Measurements from ENCODE around the gene SPINT1.

SPINT1 gene

GRCh38 chr15:40863660-40864270 is 19.9 kb downstream of the SPINT1 start:
- Histone ChIP-seq H3K9me3 (ENCODE audit: control insufficient read depth, low read length) (no peaks in the 10 kb centered on the region), H3K4me2 (ENCODE audit: low read length) (no peak overlapping the region), H3K4me3 (ENCODE audit: low read depth, low read length) (no peak overlapping the region), H3K36me3 (ENCODE audit: control insufficient read depth, insufficient read depth, low read length) (no peaks in the 10 kb centered on the region), H2AFZ (no peak overlapping the region), H3K27ac (no peak overlapping the region), H3K27me3 (ENCODE audit: control insufficient read depth, insufficient read depth, low read length) (no peaks in the 10 kb centered on the region), H3K4me1 (no peaks in the 10 kb centered on the region), H3K79me2 (no peaks in the 10 kb centered on the region), H3K9ac (no peak overlapping the region)
- TF ChIP-seq CTCF (IDR thresholded peaks at IDR 0.05): no peak

- H3K4me2 ChIP-seq (ENCODE audit: low read length): no peak overlapping the region
- H3K9ac ChIP-seq: no peak overlapping the region
- no peaks in the 10 kb centered on the region for H3K4me1 ChIP-seq
- H3K79me2 ChIP-seq: no peaks in the 10 kb centered on the region
- H3K4me3 ChIP-seq (ENCODE audit: low read depth, low read length): no peak overlapping the region
- H3K36me3 ChIP-seq (ENCODE audit: control insufficient read depth, insufficient read depth, low read length): no peaks in the 10 kb centered on the region
- no peak overlapping the region for H3K27ac ChIP-seq
- no peak for TF ChIP-seq CTCF (IDR thresholded peaks at IDR 0.05)
- no peak overlapping the region for H2AFZ ChIP-seq
- H3K9me3 ChIP-seq (ENCODE audit: control insufficient read depth, low read length): no peaks in the 10 kb centered on the region
- no peaks in the 10 kb centered on the region for H3K27me3 ChIP-seq (ENCODE audit: control insufficient read depth, insufficient read depth, low read length)
Measured at GRCh38 chr15:40867199-40867598, 23.4 kb downstream of the SPINT1 start.

DNA sequence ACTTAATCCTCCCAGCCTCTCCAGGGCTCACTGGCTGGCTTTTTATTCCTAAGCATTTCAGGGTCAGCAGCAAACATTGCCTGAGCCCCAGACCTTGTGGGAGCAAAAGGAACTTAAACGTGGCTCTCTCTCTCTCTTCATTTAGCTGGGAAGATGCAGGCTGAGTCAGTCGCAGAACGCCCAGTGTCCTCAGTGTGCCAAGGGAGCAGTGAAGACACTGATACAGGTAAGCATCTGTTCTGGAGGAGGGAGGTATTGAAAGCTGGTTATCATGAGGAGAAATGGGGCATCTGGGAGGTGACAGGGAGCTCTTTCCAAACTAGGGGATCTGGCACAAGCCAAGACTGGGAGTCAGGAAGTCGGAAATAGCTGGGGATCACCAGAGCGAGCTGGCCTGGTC is 25.8 kb downstream of the SPINT1 start:
- Histone ChIP-seq H3K27ac (no peak overlapping the region), H3K27me3 (ENCODE audit: control insufficient read depth, insufficient read depth, low read length) (no peaks in the 10 kb centered on the region), H3K4me2 (ENCODE audit: low read length) (no peak overlapping the region), H3K9me3 (ENCODE audit: control insufficient read depth, low read length) (no peaks in the 10 kb centered on the region), H3K79me2 (no peaks in the 10 kb centered on the region), H3K9ac (no peak overlapping the region), H2AFZ (no peak overlapping the region), H3K4me3 (ENCODE audit: low read depth, low read length) (no peak overlapping the region), H3K36me3 (ENCODE audit: control insufficient read depth, insufficient read depth, low read length) (no peaks in the 10 kb centered on the region), H3K4me1 (no peaks in the 10 kb centered on the region)
- TF ChIP-seq CTCF (IDR thresholded peaks at IDR 0.05): no peak

GRCh38 chr15:40870716-40871115 is 26.9 kb downstream of the SPINT1 start:
- Histone ChIP-seq H3K9ac (no peak overlapping the region), H3K4me3 (ENCODE audit: low read depth, low read length) (no peak overlapping the region), H3K9me3 (ENCODE audit: control insufficient read depth, low read length) (no peaks in the 10 kb centered on the region), H3K27ac (no peak overlapping the region), H3K36me3 (ENCODE audit: control insufficient read depth, insufficient read depth, low read length) (no peaks in the 10 kb centered on the region), H3K27me3 (ENCODE audit: control insufficient read depth, insufficient read depth, low read length) (no peaks in the 10 kb centered on the region), H3K79me2 (no peaks in the 10 kb centered on the region), H3K4me1 (no peaks in the 10 kb centered on the region), H2AFZ (no peak overlapping the region), H3K4me2 (ENCODE audit: low read length) (no peak overlapping the region)
- TF ChIP-seq CTCF (IDR thresholded peaks at IDR 0.05): no peak
